HG02943 (cell line): ENCODE measurements around the gene ARHGAP10.

Source experiments
- ATAC-seq: cut with Tn5 transposase; IDR thresholded peaks from one replicate; pipeline ENCODE4 v1.9.1; 2021; ENCODE audit warnings: mild to moderate bottlenecking, low read depth, moderate library complexity; ENCODE audit not compliant: unreplicated experiment

Gene ARHGAP10

DNA sequence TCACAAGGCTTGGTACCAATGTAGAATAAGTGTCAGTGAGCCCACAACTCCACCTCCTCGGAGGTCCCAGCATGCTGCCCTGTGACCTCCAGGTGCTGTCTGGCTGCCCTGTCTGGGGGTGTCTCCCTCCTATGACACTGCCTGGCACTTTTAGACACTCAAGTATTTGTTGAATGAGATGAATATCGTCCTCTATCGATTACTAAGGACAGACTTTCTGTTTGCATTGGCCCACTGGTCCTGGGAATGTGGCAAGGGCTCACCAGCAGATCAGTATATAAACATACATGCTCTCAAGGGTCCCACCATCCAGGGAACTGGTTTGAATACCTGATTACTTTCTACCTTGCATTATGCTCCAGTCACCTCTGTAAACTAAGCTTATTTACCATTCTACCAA, 377.3 kb downstream of the ARHGAP10 start:
- no peak for ATAC-seq

DNA sequence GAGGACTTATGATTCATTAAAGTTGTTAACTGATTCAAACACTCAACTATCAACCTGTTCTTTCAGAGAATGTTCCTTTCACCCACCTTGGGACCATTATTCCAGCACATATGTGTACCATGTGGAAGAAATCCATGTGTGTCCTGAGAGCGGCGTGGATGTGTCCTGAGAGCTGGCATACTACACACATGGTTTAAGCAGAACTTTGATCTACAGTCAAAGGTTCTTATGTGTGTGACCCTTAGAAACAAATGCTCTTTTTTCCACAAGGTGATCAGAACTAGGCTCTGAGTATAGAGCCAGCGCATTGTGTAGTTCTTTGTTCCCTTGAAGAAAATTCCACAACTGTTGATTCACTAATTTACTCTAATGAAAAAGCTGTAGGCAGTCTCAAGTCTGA, 378.3 kb downstream of the ARHGAP10 start:
- ATAC-seq = no peak

DNA sequence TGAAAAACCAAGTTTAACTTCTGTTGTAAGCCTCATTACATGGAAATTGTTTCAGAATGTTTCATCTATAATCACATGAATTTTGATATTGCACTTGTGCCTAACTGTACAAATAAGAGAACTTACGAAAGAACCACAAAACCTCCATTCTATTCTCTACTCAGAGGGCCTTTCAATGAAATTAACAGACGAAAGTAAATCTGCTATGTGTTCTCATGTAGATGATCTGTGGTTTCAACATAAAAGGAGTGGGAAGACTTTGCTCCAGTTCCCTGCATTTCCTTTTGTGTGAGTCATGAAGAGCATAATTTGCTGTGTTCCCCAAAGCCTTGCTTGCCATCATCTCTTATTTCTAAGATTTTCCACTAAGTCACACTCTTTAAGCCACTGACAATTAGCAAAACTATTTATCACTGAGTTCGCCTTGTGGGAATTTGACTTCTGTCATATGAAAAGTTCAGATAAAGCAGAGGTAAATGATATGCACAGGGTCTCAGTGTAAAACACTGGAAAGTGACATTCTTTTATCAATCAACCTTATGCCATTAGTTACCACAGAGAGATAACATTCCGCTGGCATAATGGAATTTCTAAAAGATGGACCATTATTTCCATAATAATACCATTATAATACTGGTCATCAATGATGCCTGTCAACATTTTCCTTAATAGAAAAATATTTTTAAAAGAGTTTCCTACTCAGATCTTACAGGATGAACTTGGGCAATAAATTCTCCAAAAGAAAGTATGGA, 380.5 kb downstream of the ARHGAP10 start:
- no peak for ATAC-seq

DNA sequence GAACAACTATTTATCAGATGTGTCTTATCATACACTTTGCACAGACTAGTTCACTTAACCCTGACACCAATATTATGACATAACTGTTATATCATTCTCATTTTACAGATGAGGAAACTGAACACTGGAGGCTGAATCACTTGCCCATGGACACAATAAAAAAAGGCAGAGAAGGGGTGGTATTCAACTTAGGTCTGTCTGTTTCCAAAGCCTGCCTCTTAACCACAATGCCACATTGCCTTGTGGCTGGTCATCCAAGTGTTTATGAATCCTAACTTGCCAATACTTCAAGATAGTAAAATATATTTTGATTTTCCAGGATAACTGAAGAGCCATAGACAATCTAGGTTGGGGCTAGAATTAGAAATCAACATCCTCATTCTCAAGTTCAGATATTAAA, 382.5 kb downstream of the ARHGAP10 start:
- ATAC-seq = no peak

DNA sequence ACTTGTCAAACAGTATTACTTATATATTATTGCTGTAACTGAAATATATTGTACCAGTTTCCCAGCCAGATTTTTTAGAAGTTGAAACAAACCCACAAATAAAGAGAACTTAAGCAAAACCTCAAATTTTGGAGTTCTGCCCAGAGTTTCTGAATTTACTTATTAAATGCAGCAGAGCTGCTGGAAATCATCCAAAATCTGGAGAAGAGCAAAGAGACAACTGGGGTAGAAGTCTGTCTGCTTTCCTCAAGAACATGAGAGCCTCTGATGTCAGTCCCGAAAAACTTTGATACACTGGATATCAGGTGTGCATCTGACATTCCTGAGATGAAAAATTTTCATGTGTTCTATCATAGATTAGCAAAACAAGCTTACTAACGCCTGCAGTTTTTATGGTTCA, 384.4 kb downstream of the ARHGAP10 start:
- no peak for ATAC-seq

DNA sequence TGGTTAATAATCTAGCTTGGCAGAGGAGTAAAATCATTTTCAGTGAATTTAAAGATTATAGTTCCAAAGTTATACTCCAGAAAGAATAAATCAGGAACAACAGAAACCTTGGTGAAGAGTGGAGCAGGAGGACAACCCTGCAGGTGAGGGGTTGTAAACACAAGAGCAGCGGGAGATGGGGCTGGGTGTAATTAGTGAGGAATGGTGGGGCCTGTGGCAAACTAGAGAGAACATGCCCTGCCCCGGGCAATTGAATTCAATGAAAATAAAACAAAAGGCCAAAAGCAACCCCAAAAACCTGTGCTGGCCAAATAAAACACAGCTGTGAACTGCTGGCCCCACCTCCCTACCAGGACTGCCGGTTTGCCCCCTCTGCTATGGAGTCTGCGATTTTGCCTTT, 385.1 kb downstream of the ARHGAP10 start:
- no peak for ATAC-seq

DNA sequence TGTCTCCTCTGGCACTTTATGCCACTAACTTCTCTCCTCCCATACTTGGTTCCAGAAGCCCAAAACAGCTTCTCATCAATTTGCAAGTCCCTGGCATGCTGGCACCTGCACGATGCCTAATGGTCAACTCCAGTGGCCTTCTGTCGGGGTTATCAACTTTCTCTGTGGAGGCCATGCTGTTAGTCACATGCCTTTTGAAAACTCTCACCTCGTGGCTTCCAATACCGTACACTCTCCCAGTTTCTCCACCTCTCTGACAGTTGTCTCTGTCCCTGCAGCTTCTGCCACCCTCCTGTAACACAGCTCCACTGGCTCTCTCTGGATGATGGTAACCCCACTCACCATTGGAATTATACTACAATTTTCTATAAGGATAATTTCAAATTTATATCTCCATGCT, 386.3 kb downstream of the ARHGAP10 start:
- ATAC-seq = no peak

DNA sequence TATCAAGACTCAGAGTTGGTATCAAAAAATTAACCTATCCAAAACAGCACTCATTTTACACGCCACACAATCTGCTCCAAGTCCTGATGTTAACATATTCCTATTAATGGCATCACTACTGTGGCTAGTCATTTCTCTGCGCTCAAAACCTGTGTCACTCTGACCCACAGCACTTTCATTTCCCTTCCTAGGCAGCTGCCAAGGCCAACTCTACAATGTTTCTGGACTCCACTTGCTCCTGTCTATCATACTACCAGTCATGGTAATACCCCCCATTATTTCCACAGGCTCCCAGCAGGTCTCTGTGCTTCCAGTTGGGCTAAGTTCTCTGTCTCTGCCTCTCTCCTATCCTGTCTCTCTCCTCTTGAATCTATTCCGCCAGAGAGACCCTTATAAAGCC, 386.7 kb downstream of the ARHGAP10 start:
- ATAC-seq = no peak

DNA sequence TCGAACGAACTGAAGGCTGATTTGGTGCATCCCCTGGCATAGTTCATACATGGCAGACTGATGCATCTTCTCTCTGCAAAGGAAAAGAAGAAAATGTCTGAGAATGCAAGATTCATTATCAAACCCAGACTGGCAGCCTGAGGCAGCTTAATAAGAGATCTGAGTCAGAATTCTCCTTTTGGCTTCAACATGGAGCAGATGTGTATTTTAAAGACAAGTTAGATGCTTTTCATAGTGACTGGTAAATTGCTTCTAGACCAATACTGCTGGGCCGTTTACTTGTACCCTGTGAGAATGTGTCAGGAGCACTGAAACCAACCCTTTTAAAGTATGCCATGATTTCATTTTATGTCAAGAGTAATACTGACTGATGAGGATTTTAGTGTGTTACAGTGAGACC, 388.3 kb downstream of the ARHGAP10 start:
- ATAC-seq = no peak
